ENCODE results near the gene NPL. TPM values are rescaled to one million over a fixed set of nuclear protein-coding genes. Genes with fewer than 3 reads are reported as not detected.

Gene NPL
- total RNA-seq, 2 donors from 2014 or later = 0.99 to 2.6 TPM

DNA sequence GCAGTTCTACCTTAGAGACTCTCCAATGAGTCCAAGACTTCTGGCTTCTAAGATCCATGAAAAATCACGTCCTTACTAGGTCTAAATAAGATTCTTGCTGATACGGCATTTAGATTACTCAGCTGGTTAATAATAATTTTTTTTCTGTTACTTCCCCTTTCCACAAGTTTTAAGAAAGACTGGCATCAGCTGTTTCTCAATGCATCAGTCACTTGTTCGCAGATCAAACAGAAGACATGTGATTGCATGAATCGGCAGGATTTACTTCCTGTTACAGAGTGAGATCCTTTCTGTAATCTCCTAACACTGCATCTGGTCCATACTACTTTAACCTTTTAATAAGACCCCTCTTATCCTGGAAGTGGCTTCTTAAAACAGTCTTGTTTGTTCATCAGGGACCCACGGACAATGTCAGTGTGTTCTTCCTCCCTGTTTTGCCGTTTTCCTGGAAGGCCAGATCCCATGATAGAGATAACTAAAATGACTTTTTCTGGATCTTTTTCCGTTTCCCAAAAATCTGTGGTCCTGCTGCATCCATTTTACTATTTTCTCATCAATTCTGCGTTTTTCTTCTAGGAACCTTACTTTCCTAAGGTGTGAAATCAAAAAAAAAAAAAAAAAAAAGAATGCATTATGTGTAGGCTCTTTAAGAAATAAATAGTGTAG is 6.1 kb downstream of the NPL start:
- Histone ChIP-seq H3K27ac (peak overlapping the region in 1 of 4 donors; percentile 64), H3K4me3 (no peak overlapping the region), H3K27me3 (no peaks in the 10 kb centered on the region), H3K4me1 (no peaks in the 10 kb centered on the region), H3K36me3 (replicated peaks in 1 of 2; ENCODE audit: insufficient read depth in 1 of 2, low read depth in 2 of 2) (no peaks in the 10 kb centered on the region), H3K9me3 (no peaks in the 10 kb centered on the region)
- intact Hi-C loops (cut with DNase I) = no loop called here
- 61 to 67% methylated on average over 8 of the region's 8 CpGs for WGBS, 2 donors
- no peak for TF ChIP-seq POLR2A (IDR thresholded peaks at IDR 0.05)
- TF ChIP-seq, protein P1, sequence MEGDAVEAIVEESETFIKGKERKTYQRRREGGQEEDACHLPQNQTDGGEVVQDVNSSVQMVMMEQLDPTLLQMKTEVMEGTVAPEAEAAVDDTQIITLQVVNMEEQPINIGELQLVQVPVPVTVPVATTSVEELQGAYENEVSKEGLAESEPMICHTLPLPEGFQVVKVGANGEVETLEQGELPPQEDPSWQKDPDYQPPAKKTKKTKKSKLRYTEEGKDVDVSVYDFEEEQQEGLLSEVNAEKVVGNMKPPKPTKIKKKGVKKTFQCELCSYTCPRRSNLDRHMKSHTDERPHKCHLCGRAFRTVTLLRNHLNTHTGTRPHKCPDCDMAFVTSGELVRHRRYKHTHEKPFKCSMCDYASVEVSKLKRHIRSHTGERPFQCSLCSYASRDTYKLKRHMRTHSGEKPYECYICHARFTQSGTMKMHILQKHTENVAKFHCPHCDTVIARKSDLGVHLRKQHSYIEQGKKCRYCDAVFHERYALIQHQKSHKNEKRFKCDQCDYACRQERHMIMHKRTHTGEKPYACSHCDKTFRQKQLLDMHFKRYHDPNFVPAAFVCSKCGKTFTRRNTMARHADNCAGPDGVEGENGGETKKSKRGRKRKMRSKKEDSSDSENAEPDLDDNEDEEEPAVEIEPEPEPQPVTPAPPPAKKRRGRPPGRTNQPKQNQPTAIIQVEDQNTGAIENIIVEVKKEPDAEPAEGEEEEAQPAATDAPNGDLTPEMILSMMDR (IDR thresholded peaks at IDR 0.05) = no peak
- ATAC-seq (peak; percentile 21), DNase-seq (peak in 1 of 4 donors; percentile 49)

DNA sequence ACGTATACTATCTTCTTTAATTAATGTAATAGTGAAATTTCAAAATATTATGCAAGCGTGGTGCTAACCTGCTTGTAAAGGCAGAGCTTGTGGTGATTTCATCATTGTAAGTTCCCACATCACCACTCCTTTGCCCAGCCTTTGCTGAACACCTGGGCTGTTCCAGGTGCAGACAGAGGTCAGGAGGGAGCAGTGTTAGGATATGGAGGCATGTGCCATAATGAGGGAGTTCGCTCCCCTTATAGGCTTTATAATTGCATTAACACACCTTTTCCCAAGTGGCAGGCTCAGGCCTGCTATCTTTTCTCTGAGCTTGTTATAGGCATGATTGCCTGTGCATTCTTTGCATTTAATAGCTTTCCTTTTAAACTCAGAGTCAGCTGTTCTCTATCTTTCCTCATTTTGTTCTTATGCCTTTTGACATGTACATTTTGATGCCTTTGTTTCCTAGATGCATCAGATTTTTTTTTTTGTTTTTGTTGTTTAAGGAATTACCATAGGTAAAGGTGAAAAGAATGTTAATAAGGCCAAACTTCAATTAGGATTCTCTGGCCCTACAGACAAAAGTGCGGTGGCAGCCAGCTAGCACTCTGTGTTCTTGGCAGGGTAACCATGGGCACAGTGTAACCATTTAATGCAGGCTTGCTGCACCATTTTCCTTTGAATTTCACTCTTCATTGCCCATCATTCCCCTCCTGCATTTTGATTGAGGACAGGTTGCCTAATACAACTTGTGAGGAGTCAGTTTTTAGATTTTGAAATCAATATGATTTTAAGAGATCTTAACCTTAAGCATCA is 12.6 kb downstream of the NPL start:
- ATAC-seq = no peak
- no peak for TF ChIP-seq POLR2A (IDR thresholded peaks at IDR 0.05)
- TF ChIP-seq, protein P1 (IDR thresholded peaks at IDR 0.05) = no peak
- H3K27ac ChIP-seq = no peak overlapping the region
- WGBS, 2 donors = 89 to 91% methylated on average over 4 of the region's 4 CpGs
- H3K4me3 ChIP-seq = no peak overlapping the region
- H3K4me1 ChIP-seq = no peaks in the 10 kb centered on the region
- H3K9me3 ChIP-seq = no peaks in the 10 kb centered on the region
- H3K27me3 ChIP-seq = no peaks in the 10 kb centered on the region
- intact Hi-C loops (cut with DNase I) = no loop called here
- no peaks in the 10 kb centered on the region for H3K36me3 ChIP-seq (replicated peaks in 1 of 2; ENCODE audit: insufficient read depth in 1 of 2, low read depth in 2 of 2)
- DNase-seq = no peak

DNA sequence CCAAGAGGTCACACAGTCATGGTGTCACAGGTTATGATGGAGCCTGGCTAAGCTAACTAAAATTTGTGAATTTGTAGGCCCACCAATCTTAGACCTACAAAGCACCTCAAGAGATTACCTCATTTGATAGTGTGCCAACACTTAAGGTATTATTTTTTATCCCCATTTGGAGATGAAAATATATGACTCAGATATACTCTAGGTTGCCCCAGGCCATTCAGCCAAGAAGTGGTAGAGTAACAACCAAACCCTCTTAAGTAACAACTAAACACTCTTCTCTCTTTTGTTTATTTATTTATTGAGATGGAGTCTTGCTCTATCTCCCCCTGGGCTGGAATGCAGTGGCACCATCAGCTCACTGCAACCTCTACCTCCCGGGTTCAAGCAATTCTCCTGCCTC is 14.3 kb downstream of the NPL start:
- Histone ChIP-seq H3K9me3 (no peaks in the 10 kb centered on the region), H3K36me3 (replicated peaks in 1 of 2; ENCODE audit: insufficient read depth in 1 of 2, low read depth in 2 of 2) (no peaks in the 10 kb centered on the region), H3K4me1 (no peaks in the 10 kb centered on the region), H3K27me3 (no peaks in the 10 kb centered on the region), H3K4me3 (no peak overlapping the region), H3K27ac (no peak overlapping the region)
- intact Hi-C loops (cut with DNase I) = no loop called here
- TF ChIP-seq, protein P1 (IDR thresholded peaks at IDR 0.05) = no peak
- TF ChIP-seq POLR2A (IDR thresholded peaks at IDR 0.05) = no peak
- 88 to 100% methylated on average over 1 of the region's 1 CpG for WGBS, 2 donors
- DNase-seq (no peak), ATAC-seq (no peak)

DNA sequence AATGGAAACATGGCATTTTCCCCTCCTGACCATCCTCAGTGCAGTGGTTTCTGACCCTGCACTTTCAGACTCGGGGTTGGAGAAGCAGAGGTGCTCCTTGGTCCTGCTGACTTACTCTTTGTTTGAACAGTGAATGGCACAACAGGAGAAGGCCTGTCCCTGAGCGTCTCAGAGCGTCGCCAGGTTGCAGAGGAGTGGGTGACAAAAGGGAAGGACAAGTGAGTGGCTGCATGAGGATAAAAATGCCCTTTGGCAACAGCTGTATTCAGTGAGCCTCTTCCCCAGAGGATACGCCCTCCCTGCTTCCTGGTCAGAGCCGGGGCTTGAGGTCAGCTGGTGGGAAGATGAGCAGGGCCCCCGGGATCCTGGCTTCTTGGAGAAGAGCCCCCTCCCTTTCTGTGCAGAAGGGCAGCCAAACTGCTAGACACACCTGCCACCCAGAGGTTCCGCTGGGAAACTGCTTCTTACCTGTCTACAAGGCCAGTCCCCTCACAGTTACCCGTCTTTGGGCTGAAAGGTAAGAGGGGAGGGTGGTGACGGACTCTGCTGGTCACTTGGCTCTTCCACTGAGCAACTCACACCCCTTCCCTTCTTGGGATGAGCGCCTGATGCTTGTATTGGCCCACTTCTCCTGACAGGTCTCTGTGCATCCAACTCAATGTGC is 16.6 kb downstream of the NPL start:
- no peaks in the 10 kb centered on the region for H3K27me3 ChIP-seq
- ATAC-seq = no peak
- 76 to 77% methylated on average over 11 of the region's 11 CpGs for WGBS, 2 donors
- peak in 1 of 4 donors; percentile 13 for DNase-seq
- no peaks in the 10 kb centered on the region for H3K4me1 ChIP-seq
- H3K9me3 ChIP-seq = no peaks in the 10 kb centered on the region
- H3K36me3 ChIP-seq (replicated peaks in 1 of 2; ENCODE audit: insufficient read depth in 1 of 2, low read depth in 2 of 2) = no peaks in the 10 kb centered on the region
- TF ChIP-seq, protein P1 (IDR thresholded peaks at IDR 0.05) = no peak
- no peak for TF ChIP-seq POLR2A (IDR thresholded peaks at IDR 0.05)
- intact Hi-C loops (cut with DNase I) = no loop called here
- H3K27ac ChIP-seq = no peak overlapping the region
- H3K4me3 ChIP-seq = no peak overlapping the region
